Measurements from ENCODE around the gene ZFPL1. TPM values are rescaled to one million over a fixed set of nuclear protein-coding genes. Genes with fewer than 3 reads are reported as not detected.

ZFPL1 gene
- total and polyA plus RNA-seq, 10 of the 15 experiments (the other 5 are each of a cell fraction or from before 2014, with no cell fraction given) = 2.2 to 37.8 (median 27.0) TPM

GRCh38 chr11:65134240-65134951 is 50.4 kb downstream of the ZFPL1 start, which contains the start of gene SYVN1 (continued):
- TF ChIP-seq ZBTB11 (CRISPR knock-in tag; IDR thresholded peaks at IDR 0.05) = no peak
- TF ChIP-seq CTCF (IDR thresholded peaks at IDR 0.05 in 2 of 3, conservative IDR thresholded peaks at IDR 0.05 in 1 of 3; ENCODE audit: control insufficient read depth in 2 of 3, extremely low read depth in 1 of 3, insufficient read depth in 1 of 3, low read depth in 3 of 3, low read length in 3 of 3) = 0 out of 6 replicates have a peak, but pooled peaks of 1 of the 3 experiments have one; percentile 1
- no peak for TF ChIP-seq USF2 (IDR thresholded peaks at IDR 0.05; ENCODE audit: borderline replicate concordance, low read depth, low read length)
- peak; percentile 97 for TF ChIP-seq POLR2A (IDR thresholded peaks at IDR 0.05; ENCODE audit: low read depth, low read length)
- TF ChIP-seq ZBTB40 (IDR thresholded peaks at IDR 0.05; ENCODE audit: borderline replicate concordance) = peak; percentile 95
- TF ChIP-seq ATF2 (IDR thresholded peaks at IDR 0.05; ENCODE audit: low read length) = no peak
- TF ChIP-seq ATF7 (IDR thresholded peaks at IDR 0.05; ENCODE audit: low read depth) = peak; percentile 100
- TF ChIP-seq SREBF1 (IDR thresholded peaks at IDR 0.05; ENCODE audit: low read length) = peak; percentile 92
- no peak for TF ChIP-seq MEF2A (IDR thresholded peaks at IDR 0.05; ENCODE audit: insufficient read depth, low read depth, low read length)
- TF ChIP-seq CEBPB (IDR thresholded peaks at IDR 0.05; ENCODE audit: borderline replicate concordance in 1 of 2, low read depth in 2 of 2, low read length in 2 of 2) = no peak
- TF ChIP-seq NBN (IDR thresholded peaks at IDR 0.05) = peak; percentile 97
- 0 out of 2 replicates have a peak, but pooled peaks have one; percentile 46 for TF ChIP-seq SREBF2 (IDR thresholded peaks at IDR 0.05; ENCODE audit: low read length)
- no peak for TF ChIP-seq JUNB (IDR thresholded peaks at IDR 0.05)
- TF ChIP-seq E2F4 (IDR thresholded peaks at IDR 0.05; ENCODE audit: low read depth, low read length) = no peak
- no peak for TF ChIP-seq RAD21 (IDR thresholded peaks at IDR 0.05; ENCODE audit: insufficient read depth, low read depth, low read length)
- peak; percentile 55; the same call in 1 of the 2 replicates for TF ChIP-seq ZBED1 (IDR thresholded peaks at IDR 0.05; ENCODE audit: borderline replicate concordance)
- TF ChIP-seq YBX1 (IDR thresholded peaks at IDR 0.05) = no peak

All from GM12878 (cell line).